ENCODE data around the gene GRK1.
"Not testable (repeated sequence)": the region's sequence is repeated elsewhere in the genome, so short reads cannot be mapped to it uniquely, and the experiment has no call there.

The GRK1 gene

GRCh38 chr13:113664751-113665596 lies 2.0 kb upstream of the GRK1 start:
- in situ Hi-C loops (cut with MboI; ENCODE audit: low sequenced_read_pairs), result no loop called here

GRCh38 chr13:113665597-113666328 lies 1.3 kb upstream of the GRK1 start:
- in situ Hi-C loops (cut with MboI; ENCODE audit: low sequenced_read_pairs), result no loop called here

GRCh38 chr13:113666329-113666670 lies 719 bp upstream of the GRK1 start:
- in situ Hi-C loops (cut with MboI; ENCODE audit: low sequenced_read_pairs), result no loop called here

GRCh38 chr13:113667771-113668490 lies 912 bp downstream of the GRK1 start:
- in situ Hi-C loops (cut with MboI; ENCODE audit: low sequenced_read_pairs), result no loop called here

- in situ Hi-C loops (cut with MboI; ENCODE audit: low sequenced_read_pairs), result no loop called here
Measured at GRCh38 chr13:113668491-113668971, 1.5 kb downstream of the GRK1 start.

GRCh38 chr13:113669231-113669754 lies 2.3 kb downstream of the GRK1 start:
- in situ Hi-C loops (cut with MboI; ENCODE audit: low sequenced_read_pairs), result no loop called here

- in situ Hi-C loops (cut with MboI; ENCODE audit: low sequenced_read_pairs), result no loop called here
Measured at GRCh38 chr13:113669755-113670341, 2.8 kb downstream of the GRK1 start.

- in situ Hi-C loops (cut with MboI; ENCODE audit: low sequenced_read_pairs), result no loop called here
Measured at GRCh38 chr13:113670541-113670940, 3.5 kb downstream of the GRK1 start.

GRCh38 chr13:113671066-113672001 lies 4.3 kb downstream of the GRK1 start:
- in situ Hi-C loops (cut with MboI; ENCODE audit: low sequenced_read_pairs), result no loop called here

GRCh38 chr13:113672002-113672651 lies 5.1 kb downstream of the GRK1 start:
- in situ Hi-C loops (cut with MboI; ENCODE audit: low sequenced_read_pairs), result no loop called here

- in situ Hi-C loops (cut with MboI; ENCODE audit: low sequenced_read_pairs), result no loop called here
Measured at GRCh38 chr13:113722921-113723320, 55.9 kb downstream of the GRK1 start.

GRCh38 chr13:113723410-113724015 lies 56.5 kb downstream of the GRK1 start:
- in situ Hi-C loops (cut with MboI; ENCODE audit: low sequenced_read_pairs), result no loop called here

GRCh38 chr13:113724016-113724758 lies 57.2 kb downstream of the GRK1 start:
- in situ Hi-C loops (cut with MboI; ENCODE audit: low sequenced_read_pairs), result no loop called here

GRCh38 chr13:113724780-113725315 lies 57.8 kb downstream of the GRK1 start:
- in situ Hi-C loops (cut with MboI; ENCODE audit: low sequenced_read_pairs), result no loop called here

- in situ Hi-C loops (cut with MboI; ENCODE audit: low sequenced_read_pairs), result not testable (repeated sequence)
Measured at GRCh38 chr13:113725329-113726105, 58.5 kb downstream of the GRK1 start.

- in situ Hi-C loops (cut with MboI; ENCODE audit: low sequenced_read_pairs), result not testable (repeated sequence)
Measured at GRCh38 chr13:113726106-113726821, 59.2 kb downstream of the GRK1 start.

All from HL-60/S4 treated with retinoic acid at 250 ng/mL for 4 days and 3 days (cell line).